Spleen (tissue), 7 donors: ENCODE measurements around the gene GJB5.

Source experiments
- POLR2A ChIP-seq, 3 donors: fragments of 450-650 bp; IDR thresholded peaks; one replicate each; pipeline ENCODE4 v1.5.1; 2017; ENCODE audit warnings: antibody characterized with exemption in 3 of 3, mild to moderate bottlenecking in 1 of 3
- TF ChIP-seq, protein P1 (sequence below), 11 experiments: fragments of 200-600 bp in 7 of 11; fragments of 450-650 bp in 4 of 11; sonication (generic) in 4 of 11; IDR thresholded peaks in 8 of 11; conservative IDR thresholded peaks in 3 of 11; 1 replicate in 7 of 11; 2 replicates in 4 of 11; pipeline versions ENCODE4 v1.4.0 to v1.8.0; 2016 to 2021; ENCODE audit warnings: antibody characterized with exemption in 11 of 11, inconsistent platforms in 4 of 11, mild to moderate bottlenecking in 1 of 11
- donor health status: DM: no; HTN: no; CAD: no; lungs with moderate emphysema.
- donor health status: DM: no; HTN: no; CAD: no.
- donor health status: DM: no; HTN: no; CAD: no.

DNA sequence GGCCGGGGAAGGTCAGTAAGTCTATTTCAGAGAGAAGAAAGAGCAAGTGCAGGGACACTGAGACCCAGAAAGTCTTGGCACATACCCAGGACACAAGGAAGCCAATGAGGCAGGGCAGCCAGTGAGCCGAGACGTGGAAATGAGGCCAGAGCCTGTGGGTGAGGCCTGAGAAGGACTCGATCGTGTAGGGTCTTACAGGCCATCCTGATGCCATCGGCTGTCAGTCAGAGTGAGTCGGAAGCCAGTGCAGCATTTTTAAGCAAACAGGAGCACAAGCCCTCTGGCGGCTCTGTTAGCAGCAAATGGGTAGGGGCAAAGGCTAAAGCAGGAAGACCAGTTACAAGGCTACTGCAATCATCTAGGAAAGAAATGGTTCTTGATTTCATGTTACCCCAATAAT lies 20.1 kb downstream of the GJB5 start:
- TF ChIP-seq, protein P1, sequence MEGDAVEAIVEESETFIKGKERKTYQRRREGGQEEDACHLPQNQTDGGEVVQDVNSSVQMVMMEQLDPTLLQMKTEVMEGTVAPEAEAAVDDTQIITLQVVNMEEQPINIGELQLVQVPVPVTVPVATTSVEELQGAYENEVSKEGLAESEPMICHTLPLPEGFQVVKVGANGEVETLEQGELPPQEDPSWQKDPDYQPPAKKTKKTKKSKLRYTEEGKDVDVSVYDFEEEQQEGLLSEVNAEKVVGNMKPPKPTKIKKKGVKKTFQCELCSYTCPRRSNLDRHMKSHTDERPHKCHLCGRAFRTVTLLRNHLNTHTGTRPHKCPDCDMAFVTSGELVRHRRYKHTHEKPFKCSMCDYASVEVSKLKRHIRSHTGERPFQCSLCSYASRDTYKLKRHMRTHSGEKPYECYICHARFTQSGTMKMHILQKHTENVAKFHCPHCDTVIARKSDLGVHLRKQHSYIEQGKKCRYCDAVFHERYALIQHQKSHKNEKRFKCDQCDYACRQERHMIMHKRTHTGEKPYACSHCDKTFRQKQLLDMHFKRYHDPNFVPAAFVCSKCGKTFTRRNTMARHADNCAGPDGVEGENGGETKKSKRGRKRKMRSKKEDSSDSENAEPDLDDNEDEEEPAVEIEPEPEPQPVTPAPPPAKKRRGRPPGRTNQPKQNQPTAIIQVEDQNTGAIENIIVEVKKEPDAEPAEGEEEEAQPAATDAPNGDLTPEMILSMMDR (IDR thresholded peaks at IDR 0.05 in 8 of 11, conservative IDR thresholded peaks at IDR 0.05 in 3 of 11) = no peak
- no peak for TF ChIP-seq POLR2A (IDR thresholded peaks at IDR 0.05)
